Neural crest cell (in vitro differentiated cells): ENCODE results near the gene NEU2. TPM values are rescaled to one million over a fixed set of nuclear protein-coding genes. Genes with fewer than 3 reads are reported as not detected.
"Not testable (repeated sequence)": the region's sequence is repeated elsewhere in the genome, so short reads cannot be mapped to it uniquely, and the experiment has no call there.

Experiments used
- DNase-seq: peaks from one replicate; pipeline ENCODE4 v3.0.0; 2021; ENCODE audit warnings: low read depth, mixed read lengths, low spot score
- H3K27ac Mint-ChIP-seq: one replicate; pipeline ENCODE4 v1.8.0; 2021; ENCODE audit warnings: mild to moderate bottlenecking, mixed read lengths; ENCODE audit not compliant: unreplicated experiment
- H3K27me3 Mint-ChIP-seq: 2 replicates; pipeline ENCODE4 v1.8.0; 2021; ENCODE audit warnings: low read depth, mild to moderate bottlenecking, mixed read lengths
- H3K36me3 Mint-ChIP-seq: 2 replicates; pipeline ENCODE4 v1.8.0; 2021; ENCODE audit warnings: low read depth, mild to moderate bottlenecking, mixed read lengths
- H3K4me1 Mint-ChIP-seq: 2 replicates; pipeline ENCODE4 v1.8.0; 2021; ENCODE audit warnings: mixed read lengths
- H3K4me3 Mint-ChIP-seq: one replicate; pipeline ENCODE4 v1.8.0; 2021; ENCODE audit warnings: mild to moderate bottlenecking, mixed read lengths
- H3K9me3 Mint-ChIP-seq: 2 replicates; pipeline ENCODE4 v1.8.0; 2021; ENCODE audit warnings: mixed read lengths
- CTCF ChIP-seq: fragments of 200-600 bp; sonication (generic); conservative IDR thresholded peaks from 2 replicates; pipeline ENCODE4 v1.5.0; 2021; ENCODE audit warnings: antibody characterized with exemption, mild to moderate bottlenecking
- total RNA-seq: library from RNA; stranded (reverse); gene quantifications from 2 replicates; pipeline ENCODE4 v1.2.1, GENCODE V29; 2021

NEU2 gene
- total RNA-seq, 1 donor from 2014 or later = not detected

- no peak overlapping the region for H3K4me3 Mint-ChIP-seq
Measured at GRCh38 chr2:233051241-233052149, 19.0 kb downstream of the NEU2 start.

GRCh38 chr2:233052517-233052916, 20.0 kb downstream of the NEU2 start:
- H3K4me1 Mint-ChIP-seq = peaks cover 10% of the 10 kb centered on the region
- not testable (repeated sequence) for H3K36me3 Mint-ChIP-seq, H3K9me3 Mint-ChIP-seq, DNase-seq, H3K4me3 Mint-ChIP-seq, H3K27ac Mint-ChIP-seq
- H3K27me3 Mint-ChIP-seq = peaks cover 80% of the 10 kb centered on the region

More at GRCh38 chr2:233051241-233052149, 19.0 kb downstream of the NEU2 start:
- Mint-ChIP-seq H3K27me3 (peaks cover 81% of the 10 kb centered on the region), H3K9me3 (no peaks in the 10 kb centered on the region), H3K27ac (no peak overlapping the region), H3K4me1 (peaks cover 10% of the 10 kb centered on the region), H3K36me3 (no peaks in the 10 kb centered on the region)
- no peak for TF ChIP-seq CTCF
- DNase-seq = no peak

GRCh38 chr2:233053928-233054784, 21.7 kb downstream of the NEU2 start:
- peak overlapping the region; percentile 79 for H3K27ac Mint-ChIP-seq

GRCh38 chr2:233055362-233055761, 22.9 kb downstream of the NEU2 start:
- Mint-ChIP-seq H3K4me3 (no peak overlapping the region), H3K4me1 (peaks cover 10% of the 10 kb centered on the region), H3K9me3 (no peaks in the 10 kb centered on the region), H3K27me3 (peaks cover 57% of the 10 kb centered on the region), H3K36me3 (no peaks in the 10 kb centered on the region), H3K27ac (no peak overlapping the region)
- DNase-seq = no peak
- TF ChIP-seq CTCF = no peak

More at GRCh38 chr2:233053928-233054784, 21.7 kb downstream of the NEU2 start:
- TF ChIP-seq CTCF = peak; percentile 88
- DNase-seq = peak; percentile 72
- H3K4me3 Mint-ChIP-seq = no peak overlapping the region
- H3K36me3 Mint-ChIP-seq = no peaks in the 10 kb centered on the region
- H3K4me1 Mint-ChIP-seq = peaks cover 10% of the 10 kb centered on the region
- H3K27me3 Mint-ChIP-seq = peaks cover 69% of the 10 kb centered on the region
- H3K9me3 Mint-ChIP-seq = no peaks in the 10 kb centered on the region

- Mint-ChIP-seq H3K27ac (peak overlapping the region; percentile 3), H3K4me3 (no peak overlapping the region), H3K27me3 (peaks cover 40% of the 10 kb centered on the region), H3K36me3 (no peaks in the 10 kb centered on the region), H3K4me1 (peaks cover 20% of the 10 kb centered on the region), H3K9me3 (no peaks in the 10 kb centered on the region)
- no peak for DNase-seq
- no peak for TF ChIP-seq CTCF
Measured at GRCh38 chr2:233056961-233057605, 24.6 kb downstream of the NEU2 start.
